ENCODE measurements around the gene BDNF. TPM values are rescaled to one million over a fixed set of nuclear protein-coding genes. Genes with fewer than 3 reads are reported as not detected.
"Not testable (repeated sequence)": the region's sequence is repeated elsewhere in the genome, so short reads cannot be mapped to it uniquely, and the experiment has no call there.

The BDNF gene
- total and polyA plus RNA-seq, 3 experiments from 2014 or later: not detected

DNA sequence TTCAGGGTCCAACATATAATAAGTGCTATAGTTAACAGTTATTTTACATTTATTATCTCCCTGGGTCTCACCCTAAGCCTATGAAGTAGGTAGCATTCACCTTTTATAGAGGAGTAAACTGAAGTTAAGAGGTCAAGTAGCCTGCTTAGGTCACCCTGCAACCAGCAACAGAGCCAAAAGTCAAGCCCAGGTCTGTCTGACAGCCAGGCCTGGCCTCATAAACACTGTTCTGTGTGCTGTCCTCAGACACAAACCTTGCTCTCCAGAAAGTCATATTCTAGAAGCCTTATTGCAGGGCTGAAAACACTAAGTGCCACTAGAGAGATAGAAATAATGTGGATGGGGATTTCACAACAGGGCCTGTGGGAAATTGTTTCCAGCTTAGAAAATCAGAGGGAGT, 59.3 kb downstream of the BDNF start:
- ChIA-PET POLR2A (no interaction called here), CTCF (no interaction called here)
- H3K27ac Mint-ChIP-seq: no peak overlapping the region
- no peak for DNase-seq
- H3K4me3 ChIP-seq (ENCODE audit: low read length): no peak overlapping the region
- no peak overlapping the region for H3K27ac ChIP-seq (ENCODE audit: low read depth, low read length)
- H3K4me3 Mint-ChIP-seq: no peak overlapping the region
- H3K27me3 ChIP-seq (ENCODE audit: insufficient read depth, low read length, poor library complexity, severe bottlenecking): no peaks in the 10 kb centered on the region
- H3K36me3 Mint-ChIP-seq: peaks cover 0 to 5% (median 3%) of the 10 kb centered on the region in 3 donors
- no peaks in the 10 kb centered on the region for H3K9me3 ChIP-seq (ENCODE audit: low read length)
- H3K27me3 Mint-ChIP-seq: no peaks in the 10 kb centered on the region
- H3K4me1 Mint-ChIP-seq: no peaks in the 10 kb centered on the region
- H3K36me3 ChIP-seq (ENCODE audit: insufficient read depth, low read length): no peaks in the 10 kb centered on the region
- no peaks in the 10 kb centered on the region for H3K4me1 ChIP-seq (ENCODE audit: insufficient read depth, low read length)
- peaks cover 0 to 4% (median 0%) of the 10 kb centered on the region in 5 donors for H3K9me3 Mint-ChIP-seq

DNA sequence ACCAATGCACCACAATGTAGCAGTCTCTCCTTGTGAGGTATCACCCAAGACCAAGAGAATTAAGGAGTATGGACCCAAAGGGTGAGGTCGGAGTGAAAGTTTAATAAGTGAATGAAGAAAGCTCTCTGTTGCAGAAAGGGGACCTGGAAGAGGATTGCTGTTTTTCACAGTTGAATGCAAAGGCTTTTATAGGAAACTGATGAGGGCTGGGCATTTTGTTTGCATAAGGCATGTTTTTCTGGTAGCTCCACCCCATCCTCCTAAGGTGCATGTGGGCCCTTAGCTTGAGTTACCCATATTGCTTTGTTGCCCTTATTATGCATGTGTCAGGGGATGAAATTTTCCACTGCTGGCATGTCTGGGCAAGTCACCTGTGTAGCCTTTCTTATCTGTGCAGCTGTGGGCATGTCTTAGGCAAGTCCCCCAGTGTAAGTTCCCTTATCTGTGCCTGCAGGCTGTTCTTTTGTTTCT, 64.7 kb downstream of the BDNF start:
- H3K27ac Mint-ChIP-seq: no peak overlapping the region
- no peaks in the 10 kb centered on the region for H3K4me1 ChIP-seq (ENCODE audit: insufficient read depth, low read length)
- DNase-seq: no peak
- ChIA-PET CTCF (no interaction called here), POLR2A (no interaction called here)
- no peaks in the 10 kb centered on the region for H3K36me3 ChIP-seq (ENCODE audit: insufficient read depth, low read length)
- H3K4me3 Mint-ChIP-seq: no peak overlapping the region
- no peak overlapping the region for H3K4me3 ChIP-seq (ENCODE audit: low read length)
- no peak overlapping the region for H3K27ac ChIP-seq (ENCODE audit: low read depth, low read length)
- H3K9me3 Mint-ChIP-seq: peaks cover 0 to 13% (median 9%) of the 10 kb centered on the region in 5 donors
- no peaks in the 10 kb centered on the region for H3K9me3 ChIP-seq (ENCODE audit: low read length)
- H3K36me3 Mint-ChIP-seq: peaks cover 0 to 8% (median 2%) of the 10 kb centered on the region in 3 donors
- H3K4me1 Mint-ChIP-seq: no peaks in the 10 kb centered on the region
- H3K27me3 ChIP-seq (ENCODE audit: insufficient read depth, low read length, poor library complexity, severe bottlenecking): no peaks in the 10 kb centered on the region
- H3K27me3 Mint-ChIP-seq: no peaks in the 10 kb centered on the region

DNA sequence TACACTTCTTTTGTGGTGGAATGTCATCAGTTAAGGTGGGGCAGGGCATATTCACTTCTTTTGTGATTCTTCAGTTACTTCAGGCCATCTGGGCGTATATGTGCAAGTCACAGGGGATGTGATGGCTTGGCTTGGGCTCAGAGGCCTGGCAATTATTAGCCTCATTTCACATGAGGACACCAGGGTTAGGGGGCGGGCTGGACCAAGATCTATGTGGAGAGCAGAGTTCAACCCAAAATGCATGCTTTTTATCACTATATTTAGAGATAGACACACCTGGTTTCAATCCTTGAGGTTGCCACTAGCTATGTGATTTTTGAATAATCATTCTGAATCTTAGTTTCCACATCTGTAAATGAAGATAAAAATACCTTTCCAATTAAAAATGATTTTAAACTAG, 65.5 kb downstream of the BDNF start:
- DNase-seq; H3K4me3 ChIP-seq (ENCODE audit: low read length); H3K27ac ChIP-seq (ENCODE audit: low read depth, low read length); POLR2A ChIA-PET; CTCF ChIA-PET; H3K4me3 Mint-ChIP-seq; H3K9me3 ChIP-seq (ENCODE audit: low read length); H3K27me3 ChIP-seq (ENCODE audit: insufficient read depth, low read length, poor library complexity, severe bottlenecking); H3K4me1 ChIP-seq (ENCODE audit: insufficient read depth, low read length); H3K27me3 Mint-ChIP-seq; H3K36me3 ChIP-seq (ENCODE audit: insufficient read depth, low read length); H3K27ac Mint-ChIP-seq; H3K4me1 Mint-ChIP-seq; H3K36me3 Mint-ChIP-seq: not testable (repeated sequence)
- H3K9me3 Mint-ChIP-seq: peaks cover 0 to 13% (median 9%) of the 10 kb centered on the region in 5 donors

DNA sequence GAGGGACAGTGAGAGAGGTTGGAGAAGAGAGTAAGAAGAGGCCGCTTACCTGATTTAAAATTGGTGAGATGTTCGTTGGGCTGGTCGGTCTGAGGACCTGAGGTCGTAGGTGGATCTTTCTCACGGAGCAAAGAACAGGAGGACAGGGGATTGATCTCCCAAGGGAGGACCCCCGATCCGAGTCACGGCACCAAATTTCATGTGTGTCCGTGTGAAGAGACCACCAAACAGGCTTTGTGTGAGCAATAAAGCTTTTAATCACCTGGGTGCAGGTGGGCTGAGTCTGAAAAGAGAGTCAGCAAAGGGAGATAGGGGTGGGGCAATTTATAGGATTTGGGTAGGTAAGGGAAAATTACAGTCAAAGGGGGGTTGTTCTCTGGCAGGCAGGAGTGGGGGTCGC, 66.0 kb downstream of the BDNF start:
- H3K27me3 Mint-ChIP-seq; H3K27me3 ChIP-seq (ENCODE audit: insufficient read depth, low read length, poor library complexity, severe bottlenecking); H3K4me3 Mint-ChIP-seq; H3K9me3 ChIP-seq (ENCODE audit: low read length); H3K36me3 Mint-ChIP-seq; H3K4me3 ChIP-seq (ENCODE audit: low read length); H3K4me1 ChIP-seq (ENCODE audit: insufficient read depth, low read length); CTCF ChIA-PET; DNase-seq; POLR2A ChIA-PET; H3K27ac ChIP-seq (ENCODE audit: low read depth, low read length); H3K36me3 ChIP-seq (ENCODE audit: insufficient read depth, low read length); H3K27ac Mint-ChIP-seq; H3K4me1 Mint-ChIP-seq: not testable (repeated sequence)
- H3K9me3 Mint-ChIP-seq: peaks cover 0 to 13% (median 9%) of the 10 kb centered on the region in 5 donors

DNA sequence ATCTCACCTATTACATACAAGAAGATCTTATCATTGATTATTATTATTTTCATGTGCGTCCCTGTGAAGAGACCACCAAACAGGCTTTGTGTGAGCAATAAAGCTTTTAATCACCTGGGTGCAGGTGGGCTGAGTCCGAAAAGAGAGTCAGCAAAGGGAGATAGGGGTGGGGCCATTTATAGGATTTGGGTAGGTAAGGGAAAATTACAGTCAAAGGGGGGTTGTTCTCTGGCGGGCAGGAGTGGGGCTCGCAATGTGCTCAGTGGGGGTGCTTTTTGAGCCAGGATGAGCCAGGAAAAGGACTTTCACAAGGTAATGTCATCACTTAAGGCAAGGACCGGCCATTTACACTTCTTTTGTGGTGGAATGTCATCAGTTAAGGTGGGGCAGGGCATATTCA, 71.2 kb downstream of the BDNF start:
- DNase-seq; H3K36me3 ChIP-seq (ENCODE audit: insufficient read depth, low read length); H3K4me3 ChIP-seq (ENCODE audit: low read length); H3K36me3 Mint-ChIP-seq; H3K4me3 Mint-ChIP-seq; H3K27me3 Mint-ChIP-seq; H3K27ac ChIP-seq (ENCODE audit: low read depth, low read length); H3K4me1 Mint-ChIP-seq; H3K27me3 ChIP-seq (ENCODE audit: insufficient read depth, low read length, poor library complexity, severe bottlenecking); H3K4me1 ChIP-seq (ENCODE audit: insufficient read depth, low read length); POLR2A ChIA-PET; CTCF ChIA-PET; H3K9me3 ChIP-seq (ENCODE audit: low read length); H3K27ac Mint-ChIP-seq: not testable (repeated sequence)
- peaks cover 0 to 10% (median 4%) of the 10 kb centered on the region in 5 donors for H3K9me3 Mint-ChIP-seq

DNA sequence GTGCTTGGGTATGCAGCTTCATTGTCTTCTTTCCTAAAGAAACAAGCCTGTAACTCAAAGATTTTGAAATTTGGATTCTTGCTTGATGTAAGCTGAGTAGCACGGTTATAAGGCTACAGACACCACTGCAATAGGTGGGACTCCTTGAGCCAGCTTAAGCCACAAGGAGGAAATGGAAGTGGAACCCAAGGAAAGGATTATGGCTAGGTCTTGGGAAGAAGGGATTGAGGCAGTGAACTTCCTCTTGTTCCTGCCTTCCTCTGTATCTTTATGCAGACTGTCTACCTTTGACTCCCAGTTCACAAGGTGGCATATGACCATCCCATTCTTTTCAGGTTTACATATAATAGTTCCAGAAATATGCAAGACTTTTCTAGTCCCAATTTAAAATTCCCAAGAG, 72.3 kb downstream of the BDNF start:
- Mint-ChIP-seq H3K27me3 (peaks cover 0 to 3% of the 10 kb centered on the region in 2 donors), H3K4me1 (no peaks in the 10 kb centered on the region), H3K36me3 (peaks cover 0 to 4% (median 2%) of the 10 kb centered on the region in 3 donors), H3K9me3 (peaks cover 0 to 5% (median 2%) of the 10 kb centered on the region in 5 donors), H3K27ac (no peak overlapping the region), H3K4me3 (no peak overlapping the region)
- POLR2A ChIA-PET: no interaction called here
- no peaks in the 10 kb centered on the region for H3K27me3 ChIP-seq (ENCODE audit: insufficient read depth, low read length, poor library complexity, severe bottlenecking)
- no peaks in the 10 kb centered on the region for H3K36me3 ChIP-seq (ENCODE audit: insufficient read depth, low read length)
- H3K27ac ChIP-seq (ENCODE audit: low read depth, low read length): no peak overlapping the region
- no peak for DNase-seq
- H3K4me3 ChIP-seq (ENCODE audit: low read length): no peak overlapping the region
- no peaks in the 10 kb centered on the region for H3K4me1 ChIP-seq (ENCODE audit: insufficient read depth, low read length)
- CTCF ChIA-PET: no interaction called here
- H3K9me3 ChIP-seq (ENCODE audit: low read length): no peaks in the 10 kb centered on the region

DNA sequence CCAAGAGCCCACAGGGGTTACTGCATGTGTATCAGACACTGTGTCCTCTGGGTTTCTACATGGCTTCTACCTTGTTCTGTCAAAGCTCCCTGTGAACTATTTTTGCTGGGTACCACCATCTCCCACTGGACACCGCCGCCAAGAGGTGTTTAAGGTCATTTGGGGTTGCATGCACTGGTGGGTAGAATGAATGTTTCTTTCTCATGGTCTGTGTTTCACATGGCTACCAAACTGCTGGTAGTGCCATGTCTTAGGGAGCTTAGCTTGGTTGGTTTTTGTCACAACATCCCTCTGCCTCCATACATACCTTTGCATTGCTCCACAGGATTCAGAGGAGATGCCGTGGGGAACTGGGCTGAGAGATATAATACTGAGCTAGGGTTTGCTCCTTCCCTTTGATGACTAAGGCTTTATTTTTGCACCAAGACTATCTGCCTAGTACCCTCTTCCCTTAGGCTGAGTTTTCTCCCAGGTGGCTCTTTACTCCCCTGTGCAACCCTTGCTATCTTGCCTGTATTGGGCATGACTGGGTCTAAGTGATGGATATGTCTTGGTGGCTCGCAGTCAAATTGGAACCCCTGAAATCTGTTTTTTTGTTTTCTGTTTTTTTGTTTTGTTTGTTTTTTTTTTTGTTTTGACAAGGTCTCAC, 73.2 kb downstream of the BDNF start:
- Histone ChIP-seq H3K4me1 (ENCODE audit: insufficient read depth, low read length) (no peaks in the 10 kb centered on the region), H3K27ac (ENCODE audit: low read depth, low read length) (no peak overlapping the region), H3K9me3 (ENCODE audit: low read length) (no peaks in the 10 kb centered on the region), H3K4me3 (ENCODE audit: low read length) (no peak overlapping the region), H3K27me3 (ENCODE audit: insufficient read depth, low read length, poor library complexity, severe bottlenecking) (no peaks in the 10 kb centered on the region), H3K36me3 (ENCODE audit: insufficient read depth, low read length) (no peaks in the 10 kb centered on the region)
- Mint-ChIP-seq H3K36me3 (peaks cover 0 to 4% (median 2%) of the 10 kb centered on the region in 3 donors), H3K27ac (no peak overlapping the region), H3K4me1 (no peaks in the 10 kb centered on the region), H3K4me3 (no peak overlapping the region), H3K27me3 (peaks cover 0 to 3% of the 10 kb centered on the region in 2 donors), H3K9me3 (peaks cover 0 to 5% (median 0%) of the 10 kb centered on the region in 5 donors)
- CTCF ChIA-PET: no interaction called here
- no peak for DNase-seq
- POLR2A ChIA-PET: no interaction called here

DNA sequence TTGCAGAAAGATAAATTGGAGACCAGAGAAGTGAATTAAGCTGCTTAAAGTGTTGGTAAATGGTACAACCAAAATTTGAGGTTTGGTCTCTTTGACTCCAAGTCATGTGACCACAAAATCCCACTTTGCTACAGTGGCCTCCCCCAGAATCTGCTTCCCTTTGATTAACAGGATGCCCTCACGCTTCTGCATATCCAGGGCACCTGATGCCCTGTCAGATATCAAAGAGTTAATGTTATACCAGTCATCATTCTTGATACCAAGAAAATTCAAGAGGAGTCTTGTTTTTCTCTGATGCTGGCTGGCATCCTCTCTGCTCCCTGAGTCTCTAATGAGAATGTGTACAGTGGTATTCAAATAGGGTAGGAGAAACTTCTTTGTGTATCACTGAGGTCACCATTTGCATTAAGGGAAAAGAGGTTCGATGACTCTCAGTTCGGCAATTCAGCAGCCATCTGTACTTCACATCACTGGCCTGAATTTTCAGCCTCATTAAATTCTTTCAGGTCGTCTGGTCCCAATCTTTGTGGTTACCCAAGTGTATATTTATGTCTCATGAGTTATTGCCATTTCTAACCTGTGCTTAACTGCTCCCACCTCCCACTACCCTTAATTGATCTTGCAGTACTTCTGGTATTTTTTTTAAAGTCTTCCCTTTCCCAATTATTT, 73.9 kb downstream of the BDNF start:
- no peak overlapping the region for H3K4me3 ChIP-seq (ENCODE audit: low read length)
- peaks cover 0 to 4% (median 2%) of the 10 kb centered on the region in 3 donors for H3K36me3 Mint-ChIP-seq

More for the DNA sequence above, 73.9 kb downstream of the BDNF start:
- no peaks in the 10 kb centered on the region for H3K4me1 ChIP-seq (ENCODE audit: insufficient read depth, low read length)
- H3K36me3 ChIP-seq (ENCODE audit: insufficient read depth, low read length): no peaks in the 10 kb centered on the region
- H3K4me1 Mint-ChIP-seq: no peaks in the 10 kb centered on the region
- no peaks in the 10 kb centered on the region for H3K9me3 ChIP-seq (ENCODE audit: low read length)
- no peak for DNase-seq
- no peak overlapping the region for H3K4me3 Mint-ChIP-seq
- no peaks in the 10 kb centered on the region for H3K27me3 ChIP-seq (ENCODE audit: insufficient read depth, low read length, poor library complexity, severe bottlenecking)
- ChIA-PET POLR2A (no interaction called here), CTCF (no interaction called here)
- no peak overlapping the region for H3K27ac Mint-ChIP-seq
- no peak overlapping the region for H3K27ac ChIP-seq (ENCODE audit: low read depth, low read length)
- peaks cover 0 to 3% of the 10 kb centered on the region in 2 donors for H3K27me3 Mint-ChIP-seq
- H3K9me3 Mint-ChIP-seq: peaks cover 0 to 5% (median 0%) of the 10 kb centered on the region in 5 donors

All from CD8-positive, alpha-beta memory T cell (primary cell).